T-helper 1 cell treated with Interleukin-12 subunit alpha and Interleukin-12 subunit beta and Interleukin-4 antibody, amounts not matched to agents 30 μg/mL and 1 μg/mL, for 36 hours (primary cell): ENCODE measurements around the gene QDPR.
"Not testable (repeated sequence)": the region's sequence is repeated elsewhere in the genome, so short reads cannot be mapped to it uniquely, and the experiment has no call there.

Experiments
- H3K27ac Mint-ChIP-seq: one replicate; pipeline ENCODE4 v1.8.0; 2021; ENCODE audit warnings: mild to moderate bottlenecking, mixed read lengths
- H3K27me3 Mint-ChIP-seq: one replicate; pipeline ENCODE4 v1.8.0; 2021; ENCODE audit warnings: low read depth, mixed read lengths
- H3K36me3 Mint-ChIP-seq: one replicate; pipeline ENCODE4 v1.8.0; 2021; ENCODE audit warnings: low read depth, mixed read lengths
- H3K4me1 Mint-ChIP-seq: one replicate; pipeline ENCODE4 v1.8.0; 2021; ENCODE audit warnings: low read depth, mixed read lengths
- H3K4me3 Mint-ChIP-seq: one replicate; pipeline ENCODE4 v1.8.0; 2021; ENCODE audit warnings: mild to moderate bottlenecking, moderate library complexity, mixed read lengths
- H3K9me3 Mint-ChIP-seq: one replicate; pipeline ENCODE4 v1.8.0; 2021; ENCODE audit warnings: mixed read lengths

QDPR gene

DNA sequence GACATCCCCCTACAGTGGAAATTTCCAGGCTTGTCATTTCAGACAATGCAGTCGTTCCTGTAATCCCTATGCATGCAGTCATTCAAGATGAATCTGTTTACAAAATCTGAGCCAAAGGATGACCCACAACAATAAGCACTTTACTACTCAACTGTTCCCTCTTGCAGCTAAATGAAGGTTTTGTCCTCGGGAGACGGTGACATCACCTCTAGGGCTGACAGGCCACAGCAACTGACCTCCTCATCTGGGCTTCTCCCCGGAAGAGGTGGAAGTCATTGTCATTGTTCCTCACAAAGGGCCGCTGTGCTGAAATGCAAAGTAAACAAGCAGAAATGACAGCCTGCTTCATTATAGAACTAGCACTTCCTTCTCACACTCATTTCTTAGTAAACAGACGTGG is 32.3 kb upstream of the QDPR start:
- no peaks in the 10 kb centered on the region for H3K4me1 Mint-ChIP-seq
- H3K9me3 Mint-ChIP-seq = no peaks in the 10 kb centered on the region
- H3K36me3 Mint-ChIP-seq = no peaks in the 10 kb centered on the region
- no peak overlapping the region for H3K4me3 Mint-ChIP-seq
- H3K27ac Mint-ChIP-seq = no peak overlapping the region
- peaks cover 21% of the 10 kb centered on the region for H3K27me3 Mint-ChIP-seq

- H3K27me3 Mint-ChIP-seq = peaks cover 11% of the 10 kb centered on the region
- H3K4me3 Mint-ChIP-seq, H3K27ac Mint-ChIP-seq, H3K9me3 Mint-ChIP-seq, H3K36me3 Mint-ChIP-seq, H3K4me1 Mint-ChIP-seq: not testable (repeated sequence)
These were observed 25.2 kb upstream of the QDPR start for GRCh38 chr4:17537060-17537459.

DNA sequence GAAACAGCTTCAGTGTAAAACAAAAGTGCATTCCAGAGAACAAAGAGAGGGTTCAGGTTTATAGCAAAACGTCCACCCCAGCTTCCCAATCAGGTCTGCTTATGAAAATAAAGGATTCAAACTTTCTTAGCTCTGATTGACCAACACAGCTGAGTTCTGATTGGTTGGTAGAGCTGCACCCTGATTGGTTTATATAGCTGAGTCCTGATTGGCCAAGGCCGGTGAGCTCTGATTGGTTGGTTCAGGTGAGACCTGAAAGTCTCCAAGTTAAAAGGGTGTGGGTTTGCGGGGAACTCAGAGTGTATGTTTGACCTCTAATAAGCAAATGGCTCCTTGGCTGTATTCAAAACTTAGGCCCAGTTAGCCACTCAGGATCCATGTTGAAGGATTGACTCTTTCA is 24.0 kb upstream of the QDPR start:
- H3K27me3 Mint-ChIP-seq = peaks cover 12% of the 10 kb centered on the region

DNA sequence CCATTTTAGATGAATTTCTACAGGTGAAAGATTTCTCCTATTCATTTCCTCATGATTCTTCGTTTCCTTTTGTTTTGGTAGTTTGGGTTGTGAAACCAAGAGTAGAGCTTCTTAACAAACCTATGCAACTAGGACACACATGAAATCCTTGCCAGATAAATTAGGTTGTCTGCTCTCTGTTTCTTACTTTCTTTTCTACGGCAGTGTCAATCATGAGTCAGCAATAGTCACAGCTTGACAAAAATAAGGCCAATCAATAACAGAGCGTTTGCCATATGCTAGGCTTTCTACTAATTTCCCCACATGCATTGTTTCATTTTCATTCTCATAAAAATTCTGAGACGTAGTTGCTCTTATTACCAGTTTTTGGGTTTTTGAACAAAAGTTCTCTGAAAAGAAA is 23.4 kb upstream of the QDPR start:
- no peak overlapping the region for H3K4me3 Mint-ChIP-seq
- no peaks in the 10 kb centered on the region for H3K4me1 Mint-ChIP-seq
- H3K9me3 Mint-ChIP-seq = no peaks in the 10 kb centered on the region
- H3K36me3 Mint-ChIP-seq = no peaks in the 10 kb centered on the region
- H3K27ac Mint-ChIP-seq = no peak overlapping the region
- H3K27me3 Mint-ChIP-seq = peaks cover 11% of the 10 kb centered on the region

More for the DNA sequence above, 24.0 kb upstream of the QDPR start:
- H3K4me1 Mint-ChIP-seq = no peaks in the 10 kb centered on the region
- H3K36me3 Mint-ChIP-seq = no peaks in the 10 kb centered on the region
- no peaks in the 10 kb centered on the region for H3K9me3 Mint-ChIP-seq
- no peak overlapping the region for H3K27ac Mint-ChIP-seq
- H3K4me3 Mint-ChIP-seq = no peak overlapping the region

DNA sequence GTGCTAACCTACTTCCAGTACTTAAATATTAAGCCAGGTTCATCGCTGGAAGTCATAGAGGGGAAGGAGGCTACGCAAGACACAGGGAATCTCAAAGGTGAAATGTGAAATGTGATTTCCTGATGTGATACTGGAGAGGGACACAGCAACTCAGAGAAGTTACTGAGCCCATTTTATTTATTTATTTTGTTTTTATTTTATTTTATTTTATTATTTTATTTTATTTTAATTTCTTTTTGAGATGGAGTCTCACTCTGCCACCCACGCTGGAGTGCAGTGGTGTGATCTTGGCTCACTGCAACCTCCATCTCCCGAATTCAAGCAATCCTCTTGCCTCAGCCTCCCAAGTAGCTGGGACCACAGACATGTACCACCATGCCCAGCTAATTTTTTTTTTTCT is 22.8 kb upstream of the QDPR start:
- H3K27ac Mint-ChIP-seq = no peak overlapping the region
- peaks cover 5% of the 10 kb centered on the region for H3K27me3 Mint-ChIP-seq
- no peaks in the 10 kb centered on the region for H3K4me1 Mint-ChIP-seq
- no peak overlapping the region for H3K4me3 Mint-ChIP-seq
- H3K36me3 Mint-ChIP-seq = no peaks in the 10 kb centered on the region
- H3K9me3 Mint-ChIP-seq = no peaks in the 10 kb centered on the region

- H3K27ac Mint-ChIP-seq = no peak overlapping the region
- H3K4me1 Mint-ChIP-seq = no peaks in the 10 kb centered on the region
- no peaks in the 10 kb centered on the region for H3K9me3 Mint-ChIP-seq
- peaks cover 6% of the 10 kb centered on the region for H3K27me3 Mint-ChIP-seq
- H3K4me3 Mint-ChIP-seq = no peak overlapping the region
- H3K36me3 Mint-ChIP-seq = no peaks in the 10 kb centered on the region
These were observed 19.8 kb upstream of the QDPR start for GRCh38 chr4:17531538-17532285.

GRCh38 chr4:17528551-17529165 is 16.8 kb upstream of the QDPR start:
- Mint-ChIP-seq H3K4me3 (no peak overlapping the region), H3K27ac (no peak overlapping the region), H3K4me1 (no peaks in the 10 kb centered on the region), H3K9me3 (no peaks in the 10 kb centered on the region), H3K36me3 (no peaks in the 10 kb centered on the region), H3K27me3 (peaks cover 14% of the 10 kb centered on the region)

GRCh38 chr4:17526695-17527477 is 15.0 kb upstream of the QDPR start:
- Mint-ChIP-seq H3K4me3 (no peak overlapping the region), H3K36me3 (no peaks in the 10 kb centered on the region), H3K4me1 (no peaks in the 10 kb centered on the region), H3K27me3 (peaks cover 17% of the 10 kb centered on the region), H3K9me3 (no peaks in the 10 kb centered on the region), H3K27ac (no peak overlapping the region)

GRCh38 chr4:17523662-17524061 is 11.8 kb upstream of the QDPR start:
- peaks cover 24% of the 10 kb centered on the region for H3K27me3 Mint-ChIP-seq
- H3K9me3 Mint-ChIP-seq = no peaks in the 10 kb centered on the region
- no peaks in the 10 kb centered on the region for H3K36me3 Mint-ChIP-seq
- H3K4me3 Mint-ChIP-seq = no peak overlapping the region
- H3K27ac Mint-ChIP-seq = no peak overlapping the region
- H3K4me1 Mint-ChIP-seq = no peaks in the 10 kb centered on the region

DNA sequence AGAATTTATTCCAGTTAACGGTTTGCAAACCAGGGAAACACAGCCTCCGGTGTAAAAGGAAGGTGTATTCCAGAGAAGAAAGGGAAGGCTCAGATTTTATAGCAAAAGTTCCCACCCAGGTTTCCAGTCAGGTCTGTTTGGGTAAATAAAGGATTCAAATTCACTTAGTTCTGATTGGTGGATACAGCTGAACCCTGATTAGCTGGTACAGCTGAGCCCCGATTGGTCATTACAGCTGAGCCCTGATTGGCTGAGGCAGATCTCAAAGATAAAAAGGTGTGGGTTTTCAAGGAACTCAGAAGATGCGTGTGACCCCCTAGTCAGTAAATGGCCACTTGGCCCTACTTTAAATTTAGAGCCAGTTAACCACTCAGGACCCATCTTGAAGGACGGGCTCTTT is 9.7 kb upstream of the QDPR start:
- no peaks in the 10 kb centered on the region for H3K36me3 Mint-ChIP-seq
- no peaks in the 10 kb centered on the region for H3K4me1 Mint-ChIP-seq
- H3K9me3 Mint-ChIP-seq = no peaks in the 10 kb centered on the region
- H3K27me3 Mint-ChIP-seq = peaks cover 28% of the 10 kb centered on the region
- H3K4me3 Mint-ChIP-seq = no peak overlapping the region
- no peak overlapping the region for H3K27ac Mint-ChIP-seq

DNA sequence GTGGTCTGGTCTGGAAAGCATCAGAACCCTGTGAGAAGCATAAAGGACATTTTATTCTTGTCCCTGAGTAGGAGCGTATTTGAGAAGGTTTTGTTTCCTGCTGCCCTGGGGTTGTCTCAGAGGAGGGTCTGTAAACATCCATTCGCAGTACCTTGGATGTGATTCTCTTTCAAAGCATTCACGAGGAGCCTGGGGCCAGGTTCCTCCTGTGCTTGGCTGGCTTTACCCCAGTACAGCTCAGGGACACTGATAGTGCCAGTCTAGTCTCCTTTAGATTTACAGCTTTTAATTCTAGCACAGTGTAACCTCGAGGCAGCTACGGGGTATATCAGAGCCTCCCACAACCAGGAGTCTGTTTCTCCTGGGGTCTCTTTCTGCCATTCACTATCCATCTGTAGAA is 5.8 kb upstream of the QDPR start:
- Mint-ChIP-seq H3K36me3 (no peaks in the 10 kb centered on the region), H3K4me3 (no peak overlapping the region), H3K27ac (no peak overlapping the region), H3K27me3 (peaks cover 26% of the 10 kb centered on the region), H3K9me3 (no peaks in the 10 kb centered on the region), H3K4me1 (peaks cover 2% of the 10 kb centered on the region)

DNA sequence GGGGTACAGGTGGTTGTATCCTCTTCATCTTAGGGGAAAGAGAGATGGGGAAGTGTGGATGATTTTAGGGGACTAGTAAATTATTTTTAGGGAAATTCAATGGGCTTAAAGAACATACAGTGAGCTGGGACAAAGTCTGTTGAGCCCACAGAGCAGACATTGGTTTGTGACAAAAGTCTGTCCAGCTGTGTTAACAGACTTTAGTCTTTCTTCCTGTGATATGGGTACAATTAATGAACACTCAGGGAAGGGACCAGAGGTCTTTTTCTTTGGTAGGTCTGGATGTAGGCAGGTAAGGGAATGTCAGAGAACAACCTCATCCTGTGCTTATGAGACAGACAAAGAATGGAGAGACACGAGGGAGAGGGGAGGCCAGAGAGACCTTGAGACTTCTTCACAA is 5.1 kb upstream of the QDPR start:
- H3K36me3 Mint-ChIP-seq = no peaks in the 10 kb centered on the region
- peaks cover 25% of the 10 kb centered on the region for H3K27me3 Mint-ChIP-seq
- no peak overlapping the region for H3K4me3 Mint-ChIP-seq
- H3K4me1 Mint-ChIP-seq = peaks cover 7% of the 10 kb centered on the region
- H3K27ac Mint-ChIP-seq = no peak overlapping the region
- H3K9me3 Mint-ChIP-seq = no peaks in the 10 kb centered on the region

- H3K4me3 Mint-ChIP-seq = no peak overlapping the region
- H3K9me3 Mint-ChIP-seq = no peaks in the 10 kb centered on the region
- no peak overlapping the region for H3K27ac Mint-ChIP-seq
- no peaks in the 10 kb centered on the region for H3K36me3 Mint-ChIP-seq
- H3K27me3 Mint-ChIP-seq = peaks cover 25% of the 10 kb centered on the region
- H3K4me1 Mint-ChIP-seq = peaks cover 15% of the 10 kb centered on the region
These were observed 3.8 kb upstream of the QDPR start for GRCh38 chr4:17515445-17516407.

GRCh38 chr4:17514865-17515264 is 3.0 kb upstream of the QDPR start, which contains the start of gene CLRN2:
CLRN2 (plus strand) TSS chr4:17515165; CDS start chr4:17515267, 102 bp downstream.
- no peaks in the 10 kb centered on the region for H3K9me3 Mint-ChIP-seq
- no peak within 1 kb of the TSS for H3K27ac Mint-ChIP-seq
- peaks cover 20% of the 10 kb centered on the region for H3K27me3 Mint-ChIP-seq
- no peaks in the 10 kb centered on the region for H3K36me3 Mint-ChIP-seq
- H3K4me1 Mint-ChIP-seq = peaks cover 19% of the 10 kb centered on the region
- H3K4me3 Mint-ChIP-seq = no peak within 1 kb of the TSS
